HCEC 1CT (cell line): ENCODE measurements around the gene NSG1.
"Not testable (repeated sequence)": the region's sequence is repeated elsewhere in the genome, so short reads cannot be mapped to it uniquely, and the experiment has no call there.

Source experiments
- DNase-seq: peaks from one replicate; pipeline ENCODE4 v3.0.0-alpha.2; 2017

The NSG1 gene, protein sequence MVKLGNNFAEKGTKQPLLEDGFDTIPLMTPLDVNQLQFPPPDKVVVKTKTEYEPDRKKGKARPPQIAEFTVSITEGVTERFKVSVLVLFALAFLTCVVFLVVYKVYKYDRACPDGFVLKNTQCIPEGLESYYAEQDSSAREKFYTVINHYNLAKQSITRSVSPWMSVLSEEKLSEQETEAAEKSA

DNA sequence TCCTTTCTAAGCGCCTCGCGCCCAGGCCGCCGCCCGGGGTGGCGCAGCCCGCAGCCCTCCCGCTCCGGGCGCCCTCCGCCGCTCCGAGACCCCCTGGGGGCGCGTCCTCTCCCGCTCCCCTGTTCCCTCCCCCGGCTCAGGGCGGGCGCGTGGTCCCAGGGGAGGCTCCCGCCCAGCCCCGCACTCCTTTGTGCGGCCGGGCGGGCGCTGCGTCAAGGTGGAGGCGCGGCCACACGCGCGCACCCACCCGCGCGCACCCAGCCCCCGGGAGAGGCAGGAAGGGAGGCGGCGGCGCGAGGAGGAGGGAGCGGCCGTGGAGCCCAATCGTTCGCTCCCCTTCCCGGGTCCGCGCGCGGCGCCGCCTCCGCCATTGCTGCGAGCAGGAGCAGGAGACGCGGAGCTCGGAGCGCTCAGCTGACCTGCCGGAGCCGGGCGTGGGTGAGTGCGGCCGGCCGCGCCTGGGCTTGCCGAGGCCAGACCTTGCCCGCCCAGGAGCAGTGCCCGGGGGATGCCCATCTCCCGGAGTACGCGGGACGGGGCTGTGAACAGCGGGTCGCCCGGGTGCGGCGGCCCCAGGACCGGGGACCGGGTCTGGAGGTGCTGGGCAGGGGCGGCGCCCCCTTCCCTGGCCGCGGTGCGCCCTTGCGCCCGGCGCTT lies at the start of gene NSG1:
TSS of gene NSG1 (plus strand) at position 367 of the 657 bp plus-strand sequence. CDS start 528 bp downstream, outside the sequence.
- DNase-seq = no peak

DNA sequence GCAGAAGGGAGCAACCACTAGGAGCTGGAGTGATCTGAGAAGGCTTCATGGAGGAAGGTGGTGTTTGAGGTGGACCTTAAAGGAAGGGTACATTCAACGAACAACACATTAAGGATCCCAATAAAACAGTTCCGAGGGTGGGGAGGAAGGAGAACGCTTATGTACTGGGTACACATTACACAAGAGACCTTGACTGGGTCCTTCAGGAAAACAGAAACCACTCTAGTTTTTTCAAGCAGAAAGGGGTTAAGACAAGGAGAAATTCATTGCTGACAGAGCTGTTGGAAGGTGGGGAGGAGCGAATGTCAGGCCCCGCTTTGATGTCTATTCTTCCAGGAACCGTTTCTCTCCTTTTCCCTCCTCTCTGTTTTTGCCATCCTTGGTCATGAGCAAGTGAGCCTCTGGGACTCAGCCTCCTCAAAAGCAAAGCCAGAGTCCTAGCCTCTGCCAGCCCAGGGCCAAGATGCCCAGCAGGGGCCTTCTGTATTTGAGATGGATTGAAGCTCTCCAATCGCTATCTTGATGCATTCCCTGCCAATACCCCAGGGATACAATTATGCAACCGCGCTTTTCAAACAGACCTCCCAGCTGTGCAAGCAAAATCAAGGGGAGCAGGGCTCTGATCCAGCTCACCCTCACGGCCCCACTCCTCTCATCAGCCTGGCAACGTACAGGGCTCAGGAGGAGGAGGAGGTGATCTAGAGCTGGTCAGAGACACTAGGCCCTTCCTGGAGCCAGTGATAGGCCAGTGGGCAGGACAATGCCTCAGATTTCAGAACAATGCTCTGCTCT lies 48.5 kb upstream of the NSG1 start:
- DNase-seq = no peak

DNA sequence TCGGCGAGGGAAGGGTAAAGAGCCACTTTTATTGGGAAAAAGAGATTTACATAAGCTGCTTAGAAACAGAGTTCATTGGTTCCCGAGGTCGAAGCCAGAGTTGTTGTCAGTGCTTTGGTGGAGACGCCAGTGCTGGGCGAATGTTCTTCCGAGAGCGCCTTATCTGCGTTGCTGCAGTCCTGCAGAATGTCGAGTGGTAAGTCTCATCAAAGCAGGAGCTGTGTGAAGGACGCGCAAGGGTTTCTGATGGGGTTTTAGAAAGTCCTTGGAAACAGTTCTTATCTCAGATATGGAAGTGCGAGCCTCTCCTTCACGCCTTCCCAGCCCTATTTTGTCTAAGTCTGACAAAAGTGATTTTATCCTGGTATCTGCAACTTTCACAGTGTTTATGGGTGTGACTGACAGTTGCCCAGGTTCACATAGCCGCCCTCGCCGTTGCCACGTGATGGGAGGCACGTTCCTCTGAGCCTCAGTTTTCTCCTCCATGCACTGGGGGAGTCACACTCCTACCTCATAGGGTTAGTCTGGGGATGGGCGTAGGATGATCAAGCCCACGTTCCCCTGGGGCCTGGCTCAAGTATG lies 47.3 kb upstream of the NSG1 start:
- DNase-seq = no peak

DNA sequence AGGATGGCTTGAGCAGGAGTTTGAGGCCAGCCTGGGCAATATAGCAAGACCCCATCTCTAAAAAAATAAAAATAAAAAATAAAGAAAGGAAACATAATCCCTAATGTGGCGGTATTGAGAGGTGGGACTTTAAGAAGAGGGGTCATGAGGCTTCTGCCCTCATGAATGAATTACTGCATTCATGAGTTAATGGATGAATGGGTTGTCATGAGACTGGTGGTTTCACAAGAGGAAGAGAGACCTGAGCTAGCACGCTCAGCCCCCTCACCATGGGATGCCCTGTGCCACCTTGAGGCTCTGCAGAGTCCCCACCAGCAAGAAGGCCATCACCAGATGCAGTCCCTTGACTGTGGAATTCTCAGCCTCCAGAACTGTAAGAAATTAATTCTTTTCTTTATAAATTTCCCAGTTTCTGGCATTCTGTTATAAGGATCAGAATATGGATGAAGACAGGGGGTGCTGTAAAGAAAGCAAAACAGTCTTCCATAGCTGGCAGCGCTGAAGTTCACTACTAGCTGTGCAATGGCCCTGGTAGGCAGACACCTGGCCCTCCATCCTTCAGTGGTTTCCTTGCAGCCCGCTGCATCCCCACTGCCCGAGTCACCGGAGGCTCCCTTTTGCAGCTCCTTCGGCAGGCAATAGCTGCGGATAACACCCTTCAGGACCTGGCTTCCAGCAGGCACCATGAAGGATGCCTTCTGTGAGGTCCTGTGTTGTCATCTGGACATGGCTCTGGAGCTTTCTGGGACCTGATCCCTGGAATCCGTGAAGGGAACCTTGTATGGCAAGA lies 44.8 kb upstream of the NSG1 start:
- DNase-seq = no peak

DNA sequence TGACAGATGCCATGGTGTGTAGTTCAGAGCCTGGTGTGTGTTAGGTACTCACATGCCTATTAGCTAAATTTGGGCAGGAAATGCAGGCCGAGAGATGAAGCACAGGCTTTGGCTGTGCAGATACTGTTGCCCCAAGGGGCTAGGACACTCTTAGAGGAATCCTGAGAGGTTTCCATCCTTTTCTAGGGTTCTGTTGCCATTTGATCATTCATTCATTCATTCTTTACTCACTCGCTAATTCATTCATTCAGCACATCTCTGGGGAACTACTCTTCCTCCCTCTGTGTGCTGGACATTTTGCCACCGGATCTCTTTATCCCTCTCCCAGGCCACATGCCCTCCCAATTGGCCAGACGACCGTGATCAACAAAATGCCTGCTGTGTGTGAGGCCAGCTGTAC lies 43.9 kb upstream of the NSG1 start:
- DNase-seq = no peak

DNA sequence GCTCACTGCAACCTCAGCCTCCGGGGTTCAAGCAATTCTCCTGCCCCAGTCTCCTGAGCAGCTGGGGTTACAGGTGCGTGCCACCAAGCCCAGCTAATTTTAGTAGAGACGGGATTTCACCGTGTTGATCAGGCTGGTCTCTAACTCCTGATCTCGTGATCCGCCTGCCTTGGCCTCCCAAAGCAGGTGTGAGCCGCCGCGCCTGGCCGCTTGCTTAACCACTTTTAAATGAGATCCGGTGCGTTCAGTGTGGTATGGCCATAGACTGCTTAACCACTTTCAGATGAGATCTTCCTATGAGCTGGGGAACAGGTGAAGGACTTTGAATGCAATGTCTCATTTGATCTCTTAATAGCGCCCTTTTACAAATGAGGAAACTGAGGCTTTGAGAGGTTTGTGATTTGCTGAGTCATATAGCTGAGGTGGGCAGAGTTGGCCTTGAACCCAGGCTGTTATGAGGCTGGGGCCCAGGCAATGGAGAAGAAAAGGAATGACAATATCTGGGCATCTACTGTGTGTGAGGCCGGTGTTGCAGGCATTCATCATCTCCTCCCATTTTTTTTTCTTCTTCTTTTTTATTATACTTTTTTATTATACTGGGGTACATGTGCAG lies 41.9 kb upstream of the NSG1 start:
- no peak for DNase-seq

DNA sequence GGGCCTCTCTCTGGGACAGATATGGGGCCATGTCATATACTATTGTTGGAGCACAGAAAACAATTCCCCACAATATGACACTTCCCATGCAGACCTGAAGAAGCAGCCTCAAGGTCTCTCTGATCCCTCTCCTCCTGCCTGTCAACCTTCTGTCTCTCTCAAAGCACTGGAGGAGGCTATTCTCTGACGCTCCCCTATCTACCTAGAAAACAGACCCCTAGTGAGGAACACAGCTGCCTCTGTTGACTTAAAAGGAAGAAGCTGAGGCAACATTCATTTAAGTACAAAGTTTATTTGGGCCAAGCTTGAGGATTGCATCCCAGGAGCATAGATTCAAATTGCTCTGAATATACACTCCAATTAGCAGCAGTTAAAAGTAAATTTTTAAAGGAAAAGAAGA lies 39.3 kb upstream of the NSG1 start:
- no peak for DNase-seq

DNA sequence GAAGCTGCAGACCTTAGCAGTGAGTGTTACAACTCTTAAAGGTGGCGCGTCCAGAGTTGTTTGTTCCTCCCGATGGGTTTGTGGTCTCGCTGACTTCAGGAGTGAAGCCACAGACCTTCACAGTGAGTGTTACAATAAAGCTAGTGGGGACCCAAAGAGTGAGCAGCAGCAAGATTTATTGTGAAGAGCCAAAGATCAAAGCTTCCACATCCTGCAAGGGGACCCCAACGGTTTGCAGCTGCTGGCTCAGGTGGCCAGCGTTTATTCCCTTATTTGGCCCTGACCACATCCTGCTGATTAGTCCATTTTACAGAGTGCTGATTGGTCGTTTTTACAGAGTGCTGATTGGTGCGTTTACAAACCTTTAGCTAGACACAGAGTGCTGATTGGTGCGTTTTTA lies 38.3 kb upstream of the NSG1 start:
- DNase-seq = not testable (repeated sequence)

DNA sequence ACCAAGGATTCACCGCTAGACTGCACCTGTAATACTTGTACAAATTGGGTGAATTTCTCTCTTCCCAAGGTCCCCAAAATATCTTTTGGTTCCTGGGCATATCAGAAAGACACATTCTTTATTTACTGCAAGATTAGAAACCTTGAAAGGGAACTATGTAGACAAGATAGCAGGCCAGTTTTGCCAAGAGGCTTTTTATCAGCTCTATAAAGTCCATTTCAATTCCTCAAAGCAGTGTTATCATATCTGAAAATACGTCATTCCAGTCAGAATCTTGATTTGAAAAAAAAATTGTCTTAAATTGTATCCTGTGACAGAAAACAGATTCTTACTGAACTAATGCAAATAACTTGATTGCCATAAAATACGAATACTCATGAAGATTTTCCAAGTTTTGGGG lies 37.0 kb upstream of the NSG1 start:
- DNase-seq = no peak

DNA sequence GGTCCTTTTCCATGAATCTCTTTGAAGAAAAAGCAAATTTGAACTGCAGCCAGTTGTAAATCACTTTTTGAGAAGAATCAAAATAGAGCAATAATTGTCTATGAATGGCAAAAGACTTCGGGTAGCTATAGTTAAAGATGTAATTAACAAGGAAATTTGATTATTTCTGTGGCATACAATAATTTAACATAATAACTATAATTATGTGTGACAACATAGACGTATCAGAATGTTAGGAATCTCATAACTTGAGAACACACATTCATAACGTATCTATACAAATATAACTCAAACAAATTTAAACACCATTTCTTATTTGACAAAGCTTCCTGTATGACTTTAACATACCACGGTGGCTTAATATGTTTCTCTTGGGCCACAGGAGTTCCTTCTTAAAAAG lies 36.0 kb upstream of the NSG1 start:
- no peak for DNase-seq

DNA sequence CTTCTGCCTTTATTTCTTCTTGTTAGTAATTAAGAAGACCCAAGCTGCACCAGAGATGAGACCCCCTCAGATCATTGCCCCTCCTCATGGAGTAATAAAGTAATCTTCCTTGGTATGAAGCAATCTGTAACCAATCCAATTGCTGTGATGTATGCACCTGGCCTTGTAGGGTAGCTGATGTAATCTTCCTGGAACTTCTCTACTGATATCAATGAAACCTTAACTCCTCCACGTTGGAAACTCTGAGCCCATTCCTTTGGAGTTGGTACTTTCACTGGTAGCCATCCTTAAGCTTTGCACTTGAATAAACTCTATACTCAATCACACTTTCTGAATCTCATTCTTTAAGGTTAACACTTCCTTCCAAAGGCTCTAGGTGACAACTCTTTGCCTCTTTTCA lies 31.6 kb upstream of the NSG1 start:
- no peak for DNase-seq

DNA sequence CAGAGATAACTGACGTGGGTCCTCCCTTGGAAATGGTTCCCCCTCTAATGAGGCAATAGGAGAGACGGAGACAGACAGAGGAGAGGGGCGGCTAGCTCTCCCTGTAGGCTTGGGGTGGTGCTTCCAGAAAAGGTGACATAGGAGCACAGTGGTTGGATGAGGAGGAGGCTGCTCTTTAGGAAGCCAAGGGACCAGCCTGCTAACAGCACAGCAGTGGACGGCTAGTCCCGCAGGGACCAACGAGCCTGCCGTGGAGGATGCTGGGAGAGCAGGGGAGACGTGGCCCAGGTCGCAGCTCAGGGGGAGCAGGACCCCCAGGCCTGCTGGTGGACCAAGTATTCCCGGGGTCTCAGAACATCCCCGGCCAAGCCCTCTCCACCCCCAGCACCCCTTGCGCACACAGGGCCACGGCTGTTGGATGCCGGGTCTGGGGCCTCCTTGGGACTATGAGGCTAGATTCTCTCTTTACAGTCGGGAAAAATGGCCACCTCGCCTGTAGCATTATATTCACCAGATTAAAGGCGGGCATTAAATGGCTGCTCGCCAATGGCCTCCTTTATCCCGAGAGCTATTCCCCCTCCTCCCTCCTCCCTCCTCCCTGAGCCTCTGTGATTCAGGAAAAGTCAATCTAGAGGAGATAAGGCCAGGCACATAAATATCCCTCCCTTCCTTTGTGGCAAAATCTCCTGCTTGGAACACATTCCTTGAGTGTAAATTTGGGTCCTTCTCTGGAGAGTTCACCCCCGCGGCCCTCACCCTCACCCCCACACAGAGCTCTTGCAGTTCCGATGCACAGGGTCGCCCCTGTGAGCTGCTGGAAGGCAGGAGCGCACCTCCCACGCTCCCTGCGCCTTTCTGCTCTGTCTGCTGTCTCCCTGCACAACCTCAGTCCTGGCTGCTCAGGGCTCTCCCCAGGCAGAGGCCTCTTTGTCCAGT lies 30.5 kb upstream of the NSG1 start:
- no peak for DNase-seq

DNA sequence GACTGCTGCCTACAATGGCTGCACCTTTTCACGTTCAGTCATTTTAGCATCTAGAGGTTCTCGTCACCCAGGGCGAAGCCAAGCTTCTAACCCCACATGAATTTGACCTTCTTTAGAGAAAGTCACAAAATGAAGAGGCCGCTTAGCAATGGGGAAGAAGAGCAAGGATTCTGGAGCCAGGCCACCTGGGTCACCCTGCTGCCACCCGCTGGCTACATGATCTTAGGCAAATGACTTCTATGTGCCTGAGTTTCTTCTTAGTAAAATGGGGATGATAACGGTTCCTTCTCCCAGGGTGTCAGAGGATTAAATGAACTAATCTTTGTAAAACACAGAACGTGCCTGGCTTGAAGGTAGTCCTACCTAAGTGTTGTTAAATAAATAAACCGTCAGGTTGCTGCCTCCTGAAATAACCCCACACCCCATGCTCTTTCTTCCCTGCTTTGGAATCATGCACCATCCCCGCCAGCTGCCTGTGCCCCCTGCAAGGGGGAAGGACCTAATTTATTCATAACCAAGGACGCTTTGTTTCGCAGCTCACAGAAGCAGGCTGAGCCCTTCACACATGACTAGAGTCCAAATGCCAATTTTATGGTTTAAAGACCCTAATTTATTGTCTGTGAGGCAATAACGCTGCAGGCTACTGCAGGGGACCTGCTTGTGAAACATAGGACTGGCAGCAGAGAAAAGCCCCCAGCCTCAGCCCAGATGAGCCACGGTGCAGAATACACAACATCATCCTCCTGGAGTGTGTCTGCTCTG lies 28.6 kb upstream of the NSG1 start:
- no peak for DNase-seq

DNA sequence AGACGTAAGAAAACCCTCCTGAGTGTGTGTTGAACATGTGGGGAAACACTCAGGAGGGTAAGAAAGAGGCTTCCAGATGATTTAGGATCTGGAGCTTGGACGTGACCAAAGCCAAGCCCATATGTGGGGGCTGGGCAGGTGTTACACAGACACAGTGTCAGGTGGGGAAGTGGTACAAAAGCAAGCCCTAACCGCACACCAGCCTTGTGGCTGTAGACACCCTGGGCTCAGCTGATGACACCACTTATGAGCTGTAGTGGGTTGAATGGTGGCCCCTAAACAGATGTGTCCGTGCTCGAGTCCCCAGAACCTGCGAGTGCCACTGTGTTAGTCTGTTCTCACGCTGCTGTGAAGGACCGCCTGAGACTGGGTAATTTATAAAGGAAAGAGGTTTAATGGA lies 25.0 kb upstream of the NSG1 start:
- no peak for DNase-seq

DNA sequence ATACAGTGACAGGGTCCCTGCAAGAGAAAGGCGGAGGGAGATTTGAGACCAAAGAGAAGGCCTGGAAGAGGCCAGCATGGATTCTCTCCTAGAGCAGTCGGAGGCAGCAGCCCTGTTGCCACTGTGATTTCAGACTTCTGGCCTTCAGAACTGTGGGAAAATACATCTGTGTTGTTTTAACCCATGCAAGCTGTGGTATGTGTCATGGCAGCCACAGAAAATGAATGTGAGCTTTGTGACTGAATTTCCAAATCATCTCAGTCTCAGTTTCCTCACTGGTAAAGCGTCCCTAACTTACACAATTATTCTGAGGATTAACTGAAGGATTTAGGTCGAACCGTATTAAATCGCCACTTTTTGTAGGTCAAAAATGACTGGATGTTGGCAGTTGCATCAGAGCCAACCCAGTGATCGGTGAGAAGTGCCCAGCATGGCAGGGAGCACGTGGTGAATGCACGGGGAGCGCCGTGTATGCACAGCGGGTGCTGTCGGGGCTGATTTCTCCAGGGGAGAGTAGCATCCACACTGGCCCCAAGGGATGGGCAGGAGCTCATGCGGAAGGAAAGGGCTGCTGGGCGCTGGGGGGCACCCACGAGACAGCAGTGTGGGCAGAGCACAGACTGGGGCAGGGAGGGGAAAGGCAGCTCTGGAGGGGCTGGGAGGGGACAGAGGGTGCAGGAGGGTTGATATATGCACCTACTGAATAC lies 23.8 kb upstream of the NSG1 start:
- no peak for DNase-seq

DNA sequence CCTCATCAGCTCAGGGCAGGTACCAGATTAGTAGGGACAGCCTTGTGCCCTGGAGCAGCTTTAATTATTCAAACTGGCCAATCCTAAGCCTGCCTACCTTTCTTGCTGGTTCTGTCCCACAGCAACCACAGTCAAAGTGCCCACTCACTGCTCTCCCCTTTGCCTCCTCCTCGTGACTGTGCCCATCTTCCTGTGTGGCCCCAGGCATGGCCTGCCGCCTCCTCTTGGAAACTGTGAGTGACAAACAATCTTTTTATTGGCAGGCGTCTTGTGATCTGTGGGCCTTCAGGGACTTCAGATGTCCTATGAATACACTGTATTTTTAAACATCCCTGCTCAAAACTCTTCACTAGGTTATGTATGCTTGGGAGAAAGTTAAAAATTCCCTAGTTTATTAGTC lies 22.8 kb upstream of the NSG1 start:
- no peak for DNase-seq

DNA sequence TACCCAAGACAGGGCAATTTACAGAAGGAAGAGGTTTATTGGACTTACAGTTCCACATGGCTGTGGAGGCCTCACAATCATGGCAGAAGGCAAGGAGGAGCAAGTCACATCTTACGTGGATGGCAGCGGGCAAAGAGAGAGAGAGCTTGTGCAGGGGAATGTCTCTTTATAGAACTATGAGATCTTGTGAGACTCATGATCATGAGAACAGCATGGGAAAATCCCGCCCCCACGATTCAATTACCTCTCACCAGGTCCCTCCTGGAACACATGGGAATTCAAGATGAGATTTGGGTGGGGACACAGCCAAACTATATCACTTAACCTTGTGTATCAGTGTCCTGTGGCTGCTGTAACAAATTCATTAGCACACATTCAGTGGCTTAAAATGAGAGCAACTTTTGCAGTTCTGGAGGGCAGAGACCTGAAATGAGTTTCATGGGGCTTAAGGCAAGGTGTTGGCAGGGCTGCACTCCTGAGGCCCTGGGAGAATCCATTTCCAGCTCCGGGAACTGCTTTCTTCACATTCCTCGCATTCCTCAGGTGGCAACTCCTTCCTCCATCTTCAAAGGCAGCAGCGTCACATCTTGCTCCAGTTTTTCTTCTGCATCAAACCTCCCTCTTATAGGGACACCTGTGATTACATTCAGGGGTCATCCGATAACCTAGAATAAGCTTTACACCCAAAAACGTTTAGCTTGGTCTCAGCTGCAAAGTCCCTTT lies 22.3 kb upstream of the NSG1 start:
- DNase-seq = no peak

DNA sequence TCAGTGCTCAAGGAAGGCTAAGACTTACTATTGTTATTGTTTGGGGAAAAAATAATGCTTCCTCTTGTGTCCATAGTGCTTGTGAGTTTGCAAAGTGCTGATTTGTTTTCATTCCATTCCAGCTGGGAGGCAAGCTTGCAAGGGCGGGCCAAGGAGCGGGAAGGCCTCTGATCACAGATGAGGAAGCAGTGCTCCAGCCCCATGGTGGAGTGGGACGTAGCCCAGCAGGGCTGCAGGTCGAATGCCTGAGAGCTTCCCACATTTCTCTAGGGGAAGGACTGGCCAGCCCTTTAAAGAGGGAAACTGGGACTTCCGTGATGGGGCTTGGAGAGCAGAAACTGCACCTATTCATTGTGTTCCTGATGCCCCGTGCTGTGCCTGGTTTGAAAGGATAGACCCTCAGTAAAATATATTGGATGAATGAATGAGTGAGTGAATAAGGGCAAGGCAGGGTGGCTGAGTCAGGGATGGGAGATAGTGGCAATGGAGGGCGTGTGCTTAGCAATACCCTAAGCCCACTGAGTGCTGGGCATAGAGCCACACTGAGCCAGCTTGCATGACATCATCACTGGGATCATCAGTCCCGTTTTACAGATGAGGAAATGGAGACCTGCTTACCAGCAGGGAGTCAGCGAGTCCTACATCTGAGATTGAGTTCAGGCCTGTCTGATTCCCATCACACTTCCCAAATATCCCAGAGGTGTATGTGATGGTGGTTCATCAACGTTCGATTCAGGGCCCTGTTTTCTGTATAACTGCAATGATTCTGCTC lies 17.9 kb upstream of the NSG1 start:
- no peak for DNase-seq
